CMK (cell line): ENCODE results near the gene PRKX.
"Not testable (repeated sequence)": the region's sequence is repeated elsewhere in the genome, so short reads cannot be mapped to it uniquely, and the experiment has no call there.

Experiments used
- DNase-seq: peaks from one replicate; pipeline ENCODE4 v3.0.0-alpha.2; 2010; ENCODE audit warnings: low read depth

PRKX gene

DNA sequence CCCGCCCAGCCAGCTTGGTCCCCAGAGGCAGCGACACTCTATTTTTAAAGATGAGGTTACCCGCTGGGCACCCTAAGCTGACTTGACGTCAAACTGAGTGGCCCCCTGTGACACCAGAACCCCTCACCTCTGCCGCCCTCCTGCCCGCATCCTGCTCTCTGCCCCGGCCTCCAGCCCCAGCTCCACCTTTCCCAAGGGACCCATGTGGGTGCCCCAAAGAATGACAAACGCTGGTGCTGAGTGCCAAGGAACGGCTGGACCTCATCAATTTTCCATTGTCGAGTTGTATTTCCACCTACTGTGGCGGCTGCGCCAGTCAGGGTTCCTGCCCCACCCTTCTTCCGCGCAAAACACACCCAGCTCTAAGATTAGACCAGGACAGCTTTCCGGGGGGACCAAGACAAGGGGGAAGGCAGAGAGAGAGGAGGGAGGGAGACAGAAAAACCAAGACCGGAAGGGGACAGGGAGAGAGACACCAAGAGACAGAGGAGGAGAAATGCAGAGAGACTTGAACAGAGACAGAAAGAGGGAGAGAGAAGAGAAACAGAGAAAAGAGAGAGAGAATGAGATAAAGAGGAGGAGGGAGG is 2.0 kb downstream of the PRKX start:
- DNase-seq: no peak

DNA sequence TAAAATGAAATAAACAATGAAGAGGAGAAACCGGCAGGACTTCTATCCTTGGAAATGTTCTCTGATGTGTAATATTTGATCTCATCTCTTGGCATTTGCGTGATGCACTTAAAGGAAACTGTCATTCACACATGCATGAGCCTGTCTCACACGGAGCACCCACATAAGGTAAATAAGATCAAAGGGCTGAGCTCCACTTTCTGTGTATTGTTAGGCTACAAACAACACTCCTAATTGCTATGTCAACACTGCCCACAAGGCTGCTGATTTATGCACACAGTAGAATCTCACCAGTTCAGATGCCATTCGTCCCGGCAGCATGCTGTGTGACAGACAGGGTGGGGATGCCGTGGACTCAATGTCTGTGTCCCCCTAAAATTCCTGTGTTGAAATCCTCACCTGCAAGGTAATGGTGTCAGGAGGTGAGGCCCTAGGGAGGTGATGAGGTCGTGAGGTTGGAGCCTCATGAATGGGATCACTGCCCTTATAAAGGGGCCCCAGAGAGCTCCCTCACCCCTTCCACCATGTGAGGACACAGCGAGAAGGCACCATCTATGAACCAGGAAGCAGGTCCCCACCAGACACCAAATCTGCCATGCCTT is 5.7 kb downstream of the PRKX start:
- DNase-seq: not testable (repeated sequence)

DNA sequence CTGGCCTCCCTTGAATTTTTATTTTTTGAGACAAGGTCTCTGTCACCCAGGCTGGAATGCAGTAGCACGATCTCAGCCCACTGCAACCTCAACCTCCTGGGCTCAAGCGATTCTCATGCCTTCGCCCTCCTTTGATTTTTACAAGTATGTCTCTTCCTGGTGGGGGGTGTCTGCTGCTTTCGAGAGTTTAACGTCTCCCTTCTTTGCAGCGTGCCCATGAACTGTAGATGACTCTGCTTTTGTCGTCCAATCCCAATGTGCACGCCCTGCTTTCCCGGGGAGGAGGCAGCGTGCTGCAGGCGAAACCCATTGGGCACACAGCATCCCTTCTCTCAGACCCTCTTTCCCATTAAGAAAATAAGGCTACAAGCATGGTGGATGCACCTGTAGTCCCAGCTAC is 7.0 kb downstream of the PRKX start:
- DNase-seq: no peak

DNA sequence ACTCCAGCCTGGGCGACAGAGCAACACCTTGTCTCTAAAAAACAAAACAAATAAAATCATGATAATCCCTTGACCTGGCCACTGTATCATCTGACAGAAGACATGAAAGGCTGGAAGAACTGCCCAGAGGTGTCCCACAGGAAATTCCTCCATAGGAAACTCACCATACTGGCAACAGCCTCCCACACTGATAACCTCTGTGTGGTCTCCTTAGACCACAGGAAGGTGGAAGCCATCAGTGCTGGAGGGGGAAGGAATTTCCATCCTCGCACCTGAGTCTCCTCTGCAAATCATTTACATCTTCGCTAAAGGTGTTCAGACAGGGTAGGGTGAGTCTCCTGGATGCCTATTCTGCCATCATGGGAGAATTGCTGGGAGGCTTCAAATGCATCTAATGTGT is 10.2 kb downstream of the PRKX start:
- DNase-seq: not testable (repeated sequence)

DNA sequence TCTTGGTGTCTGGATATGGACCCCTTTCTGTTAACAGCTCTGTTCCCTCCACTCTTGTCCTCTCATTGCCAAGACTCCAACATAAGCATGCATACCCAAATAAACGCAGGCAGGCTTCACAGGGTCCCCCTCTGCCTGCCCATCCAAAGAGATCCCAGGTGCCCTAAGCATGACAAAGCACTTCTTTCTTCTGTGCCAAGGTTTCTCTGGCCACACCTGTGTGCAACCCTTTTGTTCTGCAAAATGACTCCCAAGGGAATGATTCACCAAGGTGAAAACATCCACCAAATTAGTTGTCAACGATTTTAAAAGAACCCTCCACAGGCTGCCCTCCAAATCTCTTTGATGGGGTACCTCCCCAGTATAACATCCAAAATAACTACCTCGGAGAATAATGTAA is 11.4 kb downstream of the PRKX start:
- not testable (repeated sequence) for DNase-seq

DNA sequence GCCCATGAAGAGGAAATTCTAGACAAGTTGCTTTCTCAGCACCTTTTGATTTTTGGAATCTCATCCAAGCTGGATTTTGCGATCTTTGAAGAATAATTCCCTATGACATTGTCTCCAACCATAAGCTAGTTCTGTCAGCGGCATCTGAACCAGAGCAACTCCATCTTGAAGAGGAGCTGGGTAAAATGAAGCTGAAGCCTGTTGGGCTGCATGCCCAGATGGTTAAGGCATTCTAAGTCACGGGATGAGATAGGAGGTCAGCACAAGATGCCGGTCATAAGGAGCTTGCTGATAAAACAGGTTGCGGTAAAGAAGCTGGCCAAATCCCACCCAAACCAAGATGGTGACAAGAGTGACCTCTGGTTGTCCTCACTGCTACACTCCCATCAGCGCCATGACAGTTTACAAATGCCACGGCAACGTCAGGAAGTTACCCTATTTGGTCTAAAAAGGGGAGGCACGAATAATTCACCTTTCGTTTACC is 12.0 kb downstream of the PRKX start:
- DNase-seq: not testable (repeated sequence)

DNA sequence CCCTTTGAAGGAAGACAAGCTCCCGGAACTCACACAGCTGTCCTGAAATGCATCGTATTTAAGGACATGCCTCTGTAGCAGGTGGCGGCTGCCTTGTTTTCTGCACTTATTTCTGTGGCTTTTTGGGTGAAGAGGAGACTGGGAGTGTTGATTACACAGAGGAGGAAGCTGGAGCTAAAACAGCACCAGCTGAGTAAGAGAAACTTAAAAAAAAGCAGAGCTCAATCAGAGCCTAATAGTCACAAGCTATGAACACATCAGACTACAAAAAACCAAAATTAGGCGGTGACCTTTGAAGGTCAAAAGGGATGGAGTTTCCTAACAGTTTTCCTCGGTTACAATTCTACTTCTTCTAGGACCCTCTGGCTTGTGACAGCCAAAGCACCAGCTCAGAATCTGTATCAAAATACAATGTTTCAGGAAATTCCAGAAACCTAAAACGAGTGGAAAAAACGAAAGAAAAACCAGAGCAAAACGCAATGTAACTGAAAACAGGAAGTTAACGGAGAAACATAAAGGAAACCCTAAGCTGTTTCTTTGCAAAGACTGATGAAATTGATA is 13.5 kb downstream of the PRKX start:
- no peak for DNase-seq

DNA sequence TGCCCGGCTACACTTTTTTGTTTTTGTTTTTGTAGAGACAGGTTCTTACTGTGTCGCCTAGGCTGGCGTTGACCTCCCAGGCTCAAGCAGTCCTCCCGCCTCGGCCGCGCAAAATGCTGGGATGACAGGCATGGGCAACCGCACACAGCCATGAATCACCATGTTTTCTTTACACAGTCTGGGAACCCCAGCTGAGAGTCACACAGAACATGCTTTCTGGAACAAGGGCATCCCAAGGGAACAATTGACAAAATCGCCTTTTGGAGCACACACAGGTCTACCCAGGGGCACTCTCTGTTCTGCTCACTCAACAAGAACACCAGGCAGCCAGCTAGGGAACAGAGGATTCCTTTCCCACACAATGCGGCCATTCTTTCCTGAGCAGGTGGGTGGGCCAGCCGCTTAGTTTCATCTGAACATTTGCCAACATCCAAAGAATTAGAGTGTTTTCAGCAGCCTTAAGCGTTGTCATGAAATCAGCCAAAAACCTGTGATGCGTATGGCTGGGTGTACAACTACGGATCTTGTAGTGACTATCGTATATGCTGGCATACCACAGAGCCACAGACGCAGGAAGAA is 15.7 kb downstream of the PRKX start:
- no peak for DNase-seq

DNA sequence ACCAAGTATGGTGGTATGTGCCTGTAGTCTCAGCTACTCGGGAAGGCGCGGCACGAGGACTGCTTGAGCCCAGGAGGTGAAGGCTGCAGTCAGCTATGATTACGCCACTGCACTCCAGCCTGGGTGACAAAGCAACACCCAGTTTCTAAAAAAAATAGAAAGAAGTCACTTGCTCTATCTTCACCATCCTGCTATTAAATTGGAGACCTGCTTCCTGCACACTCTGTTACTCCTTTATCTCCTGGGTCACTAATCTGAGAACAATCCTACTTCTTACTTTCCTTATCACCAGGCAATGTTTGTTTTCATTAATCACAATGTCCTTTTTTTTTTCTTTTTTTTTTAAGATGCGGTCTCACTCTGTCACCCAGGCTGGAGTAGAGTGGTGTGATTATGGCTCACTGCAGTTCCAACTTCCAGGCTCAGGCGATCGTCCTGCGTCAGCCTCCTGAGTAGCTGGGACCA is 16.2 kb downstream of the PRKX start:
- peak; percentile 12 for DNase-seq

DNA sequence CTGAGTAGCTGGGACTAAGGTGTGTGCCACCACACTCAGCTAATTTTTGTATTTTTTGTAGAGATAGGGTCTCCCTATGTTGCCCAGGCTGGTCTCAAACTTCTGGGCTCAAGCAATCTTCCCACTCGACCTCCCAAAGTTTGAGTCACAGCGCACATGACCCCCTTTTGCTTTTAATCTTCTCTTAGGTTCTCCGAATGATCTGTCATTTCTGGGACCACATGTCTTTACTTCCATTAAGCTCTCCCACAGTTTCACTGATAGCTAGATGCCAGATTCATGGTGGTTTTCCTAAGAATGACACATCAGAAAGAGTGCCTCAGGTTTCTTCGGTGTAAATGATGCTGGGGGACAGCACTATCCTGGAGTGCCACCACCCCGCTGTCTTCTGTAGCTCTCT is 17.9 kb downstream of the PRKX start:
- DNase-seq: no peak

DNA sequence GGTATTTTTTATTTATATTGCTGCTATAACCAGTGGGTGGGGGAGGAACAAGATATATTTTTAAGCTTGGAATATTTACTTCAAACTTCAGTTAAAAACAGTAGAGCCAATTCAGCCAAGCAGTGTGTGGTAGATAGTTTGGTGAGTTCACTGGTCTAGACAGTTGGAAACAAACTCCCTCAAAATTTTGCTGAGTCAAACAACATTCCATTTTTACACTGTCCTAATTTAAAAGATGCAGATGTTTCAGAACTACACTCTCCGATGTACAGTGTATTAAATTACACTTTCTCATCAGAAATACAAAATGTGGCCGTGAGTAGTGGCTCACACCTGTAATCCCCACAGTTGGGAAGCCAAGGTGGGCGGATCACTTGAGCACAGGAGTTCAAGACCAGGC is 23.3 kb downstream of the PRKX start:
- no peak for DNase-seq

DNA sequence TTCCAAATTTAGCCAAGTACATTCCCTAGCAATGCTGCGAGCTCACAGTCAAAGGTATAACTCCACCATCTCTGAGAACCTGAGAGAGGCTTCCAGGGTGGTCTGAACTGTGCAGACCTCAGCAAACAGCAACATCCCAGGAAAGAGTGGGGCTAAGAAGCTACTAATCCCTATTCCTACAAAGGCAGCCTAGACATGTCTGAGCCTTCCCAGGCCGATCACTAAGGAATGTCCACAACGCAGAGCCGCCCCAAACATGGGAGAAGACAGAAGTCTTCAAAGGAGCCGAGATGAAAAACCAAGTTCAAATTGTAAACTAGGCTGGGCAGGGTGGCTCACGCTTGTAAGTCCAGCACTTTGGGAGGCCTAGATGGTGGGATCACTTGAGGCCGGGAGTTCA is 30.2 kb downstream of the PRKX start:
- DNase-seq: not testable (repeated sequence)

DNA sequence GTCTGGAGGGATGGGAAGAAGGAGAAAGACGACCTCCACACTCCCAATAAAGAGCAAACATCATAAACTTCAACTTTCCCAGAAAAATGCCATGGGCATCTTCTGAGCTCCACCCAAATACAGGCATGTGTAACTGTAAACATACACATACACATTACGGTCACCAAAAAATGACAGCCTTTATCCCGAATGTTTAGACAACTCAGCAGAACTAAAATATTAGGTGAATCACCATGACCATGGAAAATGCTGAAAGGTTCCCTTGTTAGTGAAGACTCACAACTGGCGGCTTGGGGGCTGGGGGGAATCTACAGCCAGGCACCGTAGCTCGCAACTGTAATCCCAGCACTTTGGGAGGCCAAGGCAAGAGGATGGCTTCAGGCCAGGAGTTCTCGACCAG is 33.0 kb downstream of the PRKX start:
- DNase-seq: no peak

DNA sequence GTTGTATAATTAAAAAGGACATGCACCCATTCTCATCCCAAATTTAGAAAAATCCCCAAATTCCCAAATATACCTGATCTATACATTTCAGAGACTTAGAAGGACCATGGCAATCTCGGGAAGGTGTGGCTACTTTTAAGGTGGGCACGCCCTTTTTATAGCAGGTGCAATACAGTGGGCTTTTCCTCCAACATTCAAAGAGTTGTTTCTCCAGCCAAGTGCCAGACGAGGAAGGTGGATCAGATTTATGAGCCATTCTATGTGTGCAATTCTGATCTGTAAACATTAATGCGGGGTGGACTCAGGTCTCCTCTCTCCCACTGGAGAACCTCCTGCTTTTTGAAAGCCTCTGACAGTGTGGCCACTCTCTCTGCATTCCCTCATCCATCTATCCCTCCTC is 33.8 kb downstream of the PRKX start:
- DNase-seq: no peak

DNA sequence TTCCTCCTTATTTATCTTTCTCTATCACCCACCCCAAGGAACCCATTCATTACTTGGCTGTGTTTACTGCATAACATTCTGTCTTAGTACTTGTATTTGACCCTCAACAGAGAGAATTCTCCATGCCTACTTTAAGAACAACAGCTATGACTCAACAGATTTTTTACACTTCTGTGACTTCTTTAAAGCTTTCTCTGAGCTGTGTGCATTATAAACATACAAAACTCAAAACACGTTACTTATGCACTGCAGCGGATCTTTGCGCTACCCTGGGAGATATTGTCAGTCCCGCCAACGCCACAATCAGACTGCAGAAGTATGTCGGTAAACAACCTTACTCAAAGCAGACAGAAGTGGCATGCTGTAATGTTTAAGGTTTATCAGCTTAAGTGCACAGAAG is 35.1 kb downstream of the PRKX start:
- no peak for DNase-seq

DNA sequence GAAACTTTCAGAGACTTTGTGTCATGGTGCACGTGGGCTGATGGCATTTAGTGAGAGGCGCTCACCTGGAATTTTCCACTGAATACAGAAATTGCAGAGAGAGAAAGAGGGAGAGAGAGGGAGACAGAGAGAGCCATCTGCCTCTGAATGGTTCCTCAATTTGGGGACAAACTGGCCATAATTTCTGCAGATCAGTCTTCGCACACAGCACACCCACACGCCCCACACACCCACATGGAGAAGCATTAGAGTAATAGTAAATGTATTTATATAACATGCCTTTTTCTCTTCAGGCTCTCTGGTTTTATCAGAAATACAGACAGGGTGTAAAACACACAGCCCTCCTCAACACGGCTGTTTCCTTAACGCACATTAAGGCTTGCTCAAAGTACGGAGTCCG is 38.6 kb downstream of the PRKX start:
- no peak for DNase-seq

DNA sequence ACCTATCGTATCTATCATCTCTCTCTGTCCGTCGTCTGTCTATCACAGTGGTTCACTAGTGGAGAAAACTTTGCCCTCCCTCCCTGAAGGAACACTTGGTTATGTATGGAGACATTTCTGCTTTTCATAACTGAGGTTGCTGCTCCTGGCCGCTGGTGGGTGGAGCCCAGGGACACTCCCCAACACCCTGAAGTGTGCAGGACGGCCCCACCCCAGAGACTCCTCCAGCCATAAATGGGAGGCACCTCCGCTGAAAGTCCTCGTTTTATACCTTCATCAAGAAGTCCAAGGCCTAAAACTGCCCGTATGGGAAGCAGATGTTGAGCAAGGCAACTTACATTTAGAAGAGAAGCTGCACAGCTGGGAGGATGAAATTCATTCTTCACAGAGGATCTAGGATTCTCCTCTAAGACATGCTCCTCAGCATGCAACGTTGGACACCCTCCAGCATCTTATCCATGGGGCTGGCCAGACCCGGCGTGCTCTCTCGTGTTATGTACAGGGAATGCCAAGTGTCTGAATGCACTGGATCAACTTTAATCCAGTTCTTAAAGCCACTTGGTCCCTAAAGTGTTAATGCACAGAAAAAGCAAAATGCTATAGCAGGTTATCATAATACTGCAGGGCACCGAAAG is 43.5 kb downstream of the PRKX start:
- DNase-seq: no peak

DNA sequence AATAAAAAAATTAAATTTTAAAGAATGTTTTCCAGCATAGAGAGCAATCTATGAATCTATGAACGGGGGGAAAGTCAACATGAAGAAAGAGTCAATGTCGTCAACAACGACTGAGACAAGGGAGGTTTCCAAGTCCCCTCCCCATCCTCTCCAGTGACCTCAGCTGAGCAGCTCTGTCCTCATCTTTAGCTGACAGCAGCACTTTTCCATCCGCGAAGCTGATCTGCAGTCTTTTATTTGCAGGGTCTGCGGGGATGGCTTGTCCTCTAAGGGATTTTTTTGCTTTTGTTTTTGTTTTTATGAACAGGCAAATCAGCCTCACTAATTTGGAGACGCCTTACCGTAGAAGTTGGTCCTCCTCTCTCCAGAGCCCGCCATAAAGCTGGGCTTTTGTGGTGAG is 46.5 kb downstream of the PRKX start:
- DNase-seq: no peak

DNA sequence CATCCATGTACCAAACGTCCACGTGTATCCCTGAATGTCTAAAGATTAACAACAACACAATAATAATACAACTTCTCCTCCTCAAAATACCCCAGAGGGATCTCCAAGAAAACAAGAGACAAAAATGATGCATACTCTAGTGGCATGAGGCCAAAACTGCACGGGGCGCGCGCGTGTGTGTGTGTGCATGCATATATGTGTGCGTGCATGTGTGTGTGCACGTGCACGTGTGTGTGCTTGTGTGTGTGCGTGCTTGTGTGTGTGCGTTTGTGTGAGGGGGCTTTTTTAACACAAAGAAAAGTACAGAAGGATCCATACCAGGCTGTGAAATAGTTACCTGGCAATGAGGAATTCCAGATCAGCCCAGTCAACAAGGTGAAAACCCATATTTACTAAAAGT is 48.5 kb downstream of the PRKX start:
- no peak for DNase-seq

DNA sequence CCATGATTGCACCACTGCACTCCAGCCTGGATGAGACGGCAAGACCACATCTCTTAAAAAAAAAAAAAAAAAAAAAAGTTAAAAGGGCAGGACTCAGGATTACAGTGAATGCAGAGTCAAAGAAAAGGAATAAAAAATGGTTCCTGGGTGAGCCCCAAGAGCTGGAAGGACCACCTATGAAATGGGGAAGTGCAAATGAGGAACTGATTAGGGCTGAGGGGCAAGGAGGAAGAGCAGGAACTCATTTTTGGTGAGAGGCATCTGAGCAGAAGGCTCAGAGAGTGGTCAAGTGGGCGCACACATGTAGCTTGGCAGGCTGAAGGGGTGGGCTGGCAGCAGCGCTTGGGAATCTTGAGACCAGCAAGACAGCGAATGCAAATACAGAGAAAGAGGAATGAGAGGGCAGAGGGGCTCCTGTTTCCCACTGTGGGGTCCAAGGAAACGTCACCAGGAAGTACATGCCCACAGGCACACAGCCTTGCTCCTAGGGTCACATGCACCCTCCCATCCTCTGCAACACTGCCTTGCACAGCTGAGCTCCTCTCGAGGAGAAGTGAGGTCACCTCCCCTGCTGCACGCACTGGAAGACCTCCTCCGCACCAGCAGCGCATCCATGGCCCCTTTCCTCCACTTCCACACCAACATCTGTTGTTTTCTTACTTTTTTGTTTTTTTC is 49.7 kb downstream of the PRKX start:
- DNase-seq: not testable (repeated sequence)

DNA sequence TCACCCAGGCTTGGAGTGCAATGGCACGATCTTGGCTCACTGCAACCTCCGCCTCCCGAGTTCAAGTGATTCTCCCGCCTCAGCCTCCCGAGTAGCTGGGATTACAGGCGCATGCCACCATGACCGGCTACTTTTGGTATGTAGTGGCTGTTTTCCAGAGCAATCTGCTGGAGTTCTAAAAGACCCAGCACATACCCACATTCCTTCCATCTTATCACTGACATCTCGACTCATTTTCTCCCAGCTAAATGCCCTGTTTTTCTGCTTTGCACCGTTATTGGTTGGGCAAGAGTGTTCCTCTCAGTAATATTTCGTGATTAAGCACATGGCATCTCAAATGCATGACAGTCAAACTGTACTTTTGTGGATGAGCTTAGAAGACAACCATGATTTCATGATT is 53.7 kb downstream of the PRKX start:
- no peak for DNase-seq

DNA sequence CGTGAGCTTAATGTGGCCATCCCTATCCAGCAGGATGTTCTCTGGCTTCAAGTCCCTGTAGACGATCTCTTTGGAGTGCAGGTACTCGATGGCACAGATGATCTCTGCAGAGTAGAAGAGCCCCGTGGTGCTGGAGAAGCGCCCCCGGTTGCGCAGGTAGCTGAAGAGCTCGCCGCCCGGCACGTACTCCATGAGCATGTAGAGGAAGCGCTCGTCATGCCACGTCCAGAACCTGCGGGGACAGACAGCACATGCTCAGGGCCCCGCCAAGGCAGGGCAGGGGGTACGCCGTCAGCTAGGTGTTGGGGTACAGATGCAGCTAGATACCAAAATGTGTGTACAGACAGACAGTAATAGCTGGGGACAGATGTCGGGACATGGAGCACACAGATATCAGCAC is 58.3 kb downstream of the PRKX start:
- no peak for DNase-seq
